Gastrocnemius medialis (tissue), 4 donors: Measurements from ENCODE around the gene ELK3.

Experiments
- POLR2A ChIP-seq, 2 donors: fragments of 450-650 bp; IDR thresholded peaks; one replicate each; pipeline ENCODE4 v1.6.1; 2017; ENCODE audit warnings: antibody characterized with exemption in 2 of 2, mild to moderate bottlenecking in 2 of 2, moderate library complexity in 2 of 2
- TF ChIP-seq, protein P1 (sequence below), 5 experiments: fragments of 450-650 bp in 3 of 5; fragments of 200-600 bp in 2 of 5; sonication (generic) in 2 of 5; IDR thresholded peaks in 4 of 5; conservative IDR thresholded peaks in 1 of 5; 1 replicate in 4 of 5; 2 replicates in 1 of 5; pipeline ENCODE4 v1.5.1; 2016 to 2019; ENCODE audit warnings: antibody characterized with exemption in 5 of 5, mild to moderate bottlenecking in 3 of 5, moderate library complexity in 3 of 5

DNA sequence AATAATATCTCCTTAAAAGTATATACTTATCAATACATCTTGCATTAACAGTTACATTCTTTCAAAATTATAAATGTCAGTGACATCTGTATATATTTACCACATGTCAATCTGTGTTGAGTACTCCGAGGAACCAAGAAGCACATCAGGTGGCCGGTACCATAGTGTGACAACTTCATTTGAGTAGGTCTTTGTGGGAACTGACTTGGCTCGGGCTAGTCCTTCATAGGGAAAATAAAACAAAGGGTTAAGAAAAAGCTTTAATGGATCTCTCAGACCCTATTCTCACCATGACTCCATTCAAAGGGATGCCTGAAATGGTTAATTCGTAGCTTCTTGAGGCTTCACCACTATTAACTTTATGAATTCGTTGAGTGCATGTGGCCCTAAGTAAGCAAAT is 94.9 kb downstream of the ELK3 start:
- TF ChIP-seq, protein P1, sequence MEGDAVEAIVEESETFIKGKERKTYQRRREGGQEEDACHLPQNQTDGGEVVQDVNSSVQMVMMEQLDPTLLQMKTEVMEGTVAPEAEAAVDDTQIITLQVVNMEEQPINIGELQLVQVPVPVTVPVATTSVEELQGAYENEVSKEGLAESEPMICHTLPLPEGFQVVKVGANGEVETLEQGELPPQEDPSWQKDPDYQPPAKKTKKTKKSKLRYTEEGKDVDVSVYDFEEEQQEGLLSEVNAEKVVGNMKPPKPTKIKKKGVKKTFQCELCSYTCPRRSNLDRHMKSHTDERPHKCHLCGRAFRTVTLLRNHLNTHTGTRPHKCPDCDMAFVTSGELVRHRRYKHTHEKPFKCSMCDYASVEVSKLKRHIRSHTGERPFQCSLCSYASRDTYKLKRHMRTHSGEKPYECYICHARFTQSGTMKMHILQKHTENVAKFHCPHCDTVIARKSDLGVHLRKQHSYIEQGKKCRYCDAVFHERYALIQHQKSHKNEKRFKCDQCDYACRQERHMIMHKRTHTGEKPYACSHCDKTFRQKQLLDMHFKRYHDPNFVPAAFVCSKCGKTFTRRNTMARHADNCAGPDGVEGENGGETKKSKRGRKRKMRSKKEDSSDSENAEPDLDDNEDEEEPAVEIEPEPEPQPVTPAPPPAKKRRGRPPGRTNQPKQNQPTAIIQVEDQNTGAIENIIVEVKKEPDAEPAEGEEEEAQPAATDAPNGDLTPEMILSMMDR (IDR thresholded peaks at IDR 0.05 in 4 of 5, conservative IDR thresholded peaks at IDR 0.05 in 1 of 5): no peak
- no peak for TF ChIP-seq POLR2A (IDR thresholded peaks at IDR 0.05)
